Activated CD4-positive, alpha-beta T cell treated with anti-CD3 and anti-CD28 coated beads, Interleukin-2, amount 50 U/mL, for 16 hours (primary cell): Measurements from ENCODE around the gene SIK3.
"Not testable (repeated sequence)": the region's sequence is repeated elsewhere in the genome, so short reads cannot be mapped to it uniquely, and the experiment has no call there.

Experiments
- DNase-seq: peaks from one replicate; pipeline ENCODE4 v3.0.0-alpha.2; 2020

Gene SIK3

DNA sequence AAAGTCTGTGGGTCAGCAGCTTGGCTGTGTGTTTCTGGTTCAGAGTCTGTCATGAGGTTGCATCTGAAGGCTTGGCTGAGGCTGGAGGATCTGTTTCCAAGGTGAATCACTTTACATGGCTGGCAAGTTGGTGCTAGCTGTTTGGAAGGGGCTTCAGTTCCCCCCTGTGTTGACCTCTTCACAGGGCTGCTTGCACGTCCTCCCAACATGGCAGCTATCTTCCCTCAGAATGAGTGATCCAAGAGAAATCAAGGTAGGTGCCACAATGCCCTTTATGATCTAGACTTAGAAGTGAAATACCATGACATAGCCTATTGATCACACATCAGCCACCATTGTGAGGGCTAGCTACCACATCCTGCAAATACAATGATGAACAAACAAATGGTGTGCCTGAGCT, 285.1 kb downstream of the SIK3 start:
- no peak for DNase-seq

DNA sequence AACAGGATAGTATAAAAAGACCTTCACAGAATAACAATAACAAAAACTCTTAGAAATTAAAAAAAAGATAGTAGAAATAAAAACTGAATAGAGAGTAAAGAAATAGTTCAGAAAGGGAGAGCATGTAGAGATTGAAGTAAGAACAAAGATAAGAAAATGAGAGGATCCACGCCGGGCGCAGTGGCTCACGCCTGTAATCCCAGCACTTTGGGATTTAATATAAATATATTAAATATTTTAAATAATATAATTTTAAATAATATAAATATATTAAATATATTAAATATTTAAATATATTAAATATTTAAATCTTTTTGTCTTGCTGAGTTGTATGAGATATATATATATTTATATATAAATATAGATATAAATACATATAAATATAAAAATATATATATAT, 286.1 kb downstream of the SIK3 start:
- no peak for DNase-seq

DNA sequence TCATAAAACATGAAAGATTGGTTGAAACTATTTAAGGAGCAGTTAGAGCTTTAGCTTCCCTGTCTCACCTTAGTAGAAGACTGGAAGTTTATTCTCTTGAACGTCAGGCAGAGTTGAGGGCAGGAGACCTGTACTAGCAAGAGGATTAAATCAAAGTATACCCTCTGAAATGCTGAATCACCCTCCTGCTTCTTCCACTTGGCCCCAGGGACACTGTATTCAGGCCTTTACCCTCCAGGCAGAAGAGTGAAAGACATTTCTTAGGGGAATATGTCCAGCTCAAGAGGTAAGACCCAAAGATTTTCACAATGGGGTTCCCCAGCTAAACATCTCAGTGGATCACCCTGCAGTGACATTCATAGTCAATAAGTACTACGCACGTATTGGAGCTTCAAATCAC, 287.0 kb downstream of the SIK3 start:
- no peak for DNase-seq

DNA sequence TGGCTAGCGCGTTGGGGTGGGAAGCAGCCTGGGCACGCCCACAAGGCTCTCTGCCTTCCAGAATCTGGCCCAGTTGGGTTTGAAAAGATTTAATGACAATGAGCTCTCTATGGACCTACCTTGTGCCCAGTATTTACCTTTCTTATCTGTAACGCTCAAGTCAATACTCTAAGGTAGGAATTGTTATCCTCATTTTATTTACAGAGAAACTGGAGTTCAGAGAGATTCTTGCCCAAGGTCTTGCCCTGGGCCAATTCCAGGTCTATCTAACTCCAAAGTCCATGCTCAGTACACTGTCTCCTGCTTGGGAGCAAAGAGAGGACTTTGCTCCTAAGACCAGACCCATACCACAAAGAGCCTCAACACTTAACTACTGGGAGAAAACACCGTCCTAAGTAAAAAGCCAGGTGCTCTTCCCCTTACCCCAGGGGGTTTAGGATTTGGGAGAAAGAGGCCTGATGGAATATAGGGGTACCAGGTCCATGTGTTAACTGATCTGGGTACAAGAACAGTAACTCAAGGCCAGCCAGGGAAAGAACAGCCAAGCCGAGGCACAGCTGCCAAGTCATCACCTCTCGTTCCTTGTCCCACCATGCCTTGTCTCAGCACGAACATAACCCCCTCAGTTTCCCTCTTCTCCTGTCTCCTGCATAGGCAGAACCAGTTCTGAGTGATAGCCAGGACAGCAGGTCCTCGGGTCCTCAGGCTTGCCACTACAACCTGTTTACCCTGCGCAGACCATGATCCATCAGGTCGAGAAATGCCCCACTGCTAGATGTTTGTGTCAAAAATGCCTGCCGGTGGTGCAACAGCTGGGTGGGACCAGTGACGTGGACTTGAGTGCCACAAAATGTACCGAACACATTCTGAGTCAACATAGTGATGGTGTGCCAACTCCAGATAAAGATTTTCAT, 289.7 kb downstream of the SIK3 start:
- DNase-seq = no peak

- DNase-seq = no peak
Measured at GRCh38 chr11:116807601-116808261, 290.5 kb downstream of the SIK3 start.

- DNase-seq = no peak
Measured at GRCh38 chr11:116804001-116804400, 294.2 kb downstream of the SIK3 start.

DNA sequence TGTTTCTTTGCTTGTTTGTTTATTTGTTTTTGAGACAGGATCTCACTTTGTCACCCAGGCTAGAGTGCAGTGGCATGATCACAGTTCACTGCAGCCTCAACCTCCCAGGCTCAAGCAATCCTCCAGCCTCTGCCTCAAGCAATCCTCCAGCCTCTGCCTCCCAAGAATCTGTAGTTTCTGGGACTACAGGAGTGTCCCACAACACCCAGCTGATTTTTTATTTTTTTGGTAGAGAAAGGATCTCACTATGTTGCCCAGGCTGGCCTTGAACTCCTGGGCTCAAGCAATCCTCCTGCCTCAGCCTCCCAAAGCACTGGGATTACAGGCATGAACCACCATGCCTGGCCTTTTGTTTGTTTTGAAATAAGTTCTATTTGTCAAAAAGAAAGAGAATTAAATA, 296.6 kb downstream of the SIK3 start:
- DNase-seq = not testable (repeated sequence)

DNA sequence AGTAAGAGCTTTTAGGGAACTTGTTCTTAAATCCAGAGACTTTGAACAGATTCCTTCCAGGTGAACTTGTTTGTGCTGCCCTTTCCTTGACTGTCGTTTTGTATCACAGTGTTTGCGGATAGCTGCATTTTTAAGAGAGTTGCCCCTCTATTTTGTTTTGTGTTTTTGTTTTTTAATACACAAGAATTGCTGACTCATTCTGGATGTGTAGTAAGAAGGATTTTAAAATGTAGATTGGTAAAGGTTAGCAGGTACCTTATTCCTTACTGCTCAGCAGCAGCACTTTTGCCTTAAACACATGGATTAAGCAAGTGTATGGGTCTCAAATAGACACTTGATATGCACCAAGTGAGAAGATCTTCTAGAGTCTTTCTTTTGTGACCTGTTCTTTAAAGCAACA, 297.6 kb downstream of the SIK3 start:
- DNase-seq = no peak

DNA sequence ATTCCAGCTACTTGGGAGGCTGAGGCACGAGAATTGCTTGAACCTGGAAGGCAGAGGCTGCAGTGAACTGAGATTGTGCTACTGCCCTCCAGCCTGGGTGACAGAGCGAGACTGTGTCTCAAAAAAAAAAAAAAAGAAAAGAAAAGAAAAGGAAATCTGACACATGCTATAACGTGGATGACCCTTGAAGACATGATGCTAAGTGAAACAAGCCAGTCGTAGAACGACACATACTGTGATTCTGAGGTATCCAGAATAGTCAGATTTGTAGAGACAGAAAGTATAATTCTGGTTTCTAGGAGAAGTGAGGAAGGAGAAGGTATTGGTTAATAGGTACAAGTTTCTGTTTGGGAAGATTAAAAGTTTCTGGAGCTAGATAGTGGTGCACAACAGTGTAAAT, 299.9 kb downstream of the SIK3 start:
- peak; percentile 35 for DNase-seq

- DNase-seq = no peak
Measured at GRCh38 chr11:116797816-116798215, 300.4 kb downstream of the SIK3 start.

GRCh38 chr11:116796548-116796947, 301.7 kb downstream of the SIK3 start:
- DNase-seq = no peak

DNA sequence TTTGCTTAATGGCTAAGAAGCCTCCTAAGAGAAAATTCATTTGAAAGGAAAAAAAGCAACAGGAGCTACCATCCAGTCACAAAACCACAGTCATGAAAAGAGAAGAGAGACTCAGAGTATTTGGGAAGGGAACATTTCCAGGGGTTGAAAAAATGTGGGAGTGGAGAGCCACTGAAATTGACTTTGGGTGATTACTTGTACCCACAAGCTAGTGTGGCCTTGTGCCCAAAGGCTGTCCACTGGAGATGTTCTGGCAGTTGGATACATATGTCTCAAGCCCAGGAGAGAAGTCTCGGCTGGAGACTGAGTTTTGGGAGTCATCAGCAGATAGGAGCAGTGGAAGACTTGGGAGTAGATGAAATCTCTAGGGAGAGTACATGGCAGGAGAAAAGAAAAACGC, 303.4 kb downstream of the SIK3 start:
- no peak for DNase-seq

GRCh38 chr11:116793772-116794097, 304.5 kb downstream of the SIK3 start:
- DNase-seq = no peak
